ENCODE results near the gene LUC7L3.

DNA sequence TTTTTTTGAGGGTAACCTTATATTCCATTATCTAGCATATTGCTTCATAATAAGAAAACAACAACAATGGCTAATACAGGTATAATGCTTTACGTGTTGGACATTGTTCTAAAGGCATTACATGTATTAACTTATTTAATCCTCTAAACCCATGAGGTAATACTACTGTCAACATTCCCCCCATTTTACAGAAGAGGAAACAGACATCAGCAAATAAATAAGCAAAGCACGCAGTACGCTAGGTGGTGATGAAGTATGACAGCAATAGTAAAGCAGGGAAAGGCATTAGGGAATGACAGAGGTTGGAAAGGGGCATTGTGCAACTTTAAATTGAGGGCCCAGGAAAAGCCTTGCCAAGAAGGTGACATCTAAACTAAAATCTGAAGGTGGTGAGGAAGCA is 16.2 kb upstream of the LUC7L3 start:
- TF ChIP-seq, protein P1, sequence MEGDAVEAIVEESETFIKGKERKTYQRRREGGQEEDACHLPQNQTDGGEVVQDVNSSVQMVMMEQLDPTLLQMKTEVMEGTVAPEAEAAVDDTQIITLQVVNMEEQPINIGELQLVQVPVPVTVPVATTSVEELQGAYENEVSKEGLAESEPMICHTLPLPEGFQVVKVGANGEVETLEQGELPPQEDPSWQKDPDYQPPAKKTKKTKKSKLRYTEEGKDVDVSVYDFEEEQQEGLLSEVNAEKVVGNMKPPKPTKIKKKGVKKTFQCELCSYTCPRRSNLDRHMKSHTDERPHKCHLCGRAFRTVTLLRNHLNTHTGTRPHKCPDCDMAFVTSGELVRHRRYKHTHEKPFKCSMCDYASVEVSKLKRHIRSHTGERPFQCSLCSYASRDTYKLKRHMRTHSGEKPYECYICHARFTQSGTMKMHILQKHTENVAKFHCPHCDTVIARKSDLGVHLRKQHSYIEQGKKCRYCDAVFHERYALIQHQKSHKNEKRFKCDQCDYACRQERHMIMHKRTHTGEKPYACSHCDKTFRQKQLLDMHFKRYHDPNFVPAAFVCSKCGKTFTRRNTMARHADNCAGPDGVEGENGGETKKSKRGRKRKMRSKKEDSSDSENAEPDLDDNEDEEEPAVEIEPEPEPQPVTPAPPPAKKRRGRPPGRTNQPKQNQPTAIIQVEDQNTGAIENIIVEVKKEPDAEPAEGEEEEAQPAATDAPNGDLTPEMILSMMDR (IDR thresholded peaks at IDR 0.05; ENCODE audit: insufficient read depth, low read length): no peak
- TF ChIP-seq POLR2AphosphoS5 (IDR thresholded peaks at IDR 0.05; ENCODE audit: low read depth): no peak
- TF ChIP-seq GABPA (IDR thresholded peaks at IDR 0.05; ENCODE audit: low read depth): no peak
